NOMO-1 (cell line): ENCODE measurements around the gene ADH4.
"Not testable (repeated sequence)": the region's sequence is repeated elsewhere in the genome, so short reads cannot be mapped to it uniquely, and the experiment has no call there.

Experiments
- DNase-seq, 2 experiments: peaks; one replicate each; lab custom pipeline; 2025; ENCODE audit not compliant: unreplicated experiment in 2 of 2; lab: John Stamatoyannopoulos, UW

ADH4 gene

DNA sequence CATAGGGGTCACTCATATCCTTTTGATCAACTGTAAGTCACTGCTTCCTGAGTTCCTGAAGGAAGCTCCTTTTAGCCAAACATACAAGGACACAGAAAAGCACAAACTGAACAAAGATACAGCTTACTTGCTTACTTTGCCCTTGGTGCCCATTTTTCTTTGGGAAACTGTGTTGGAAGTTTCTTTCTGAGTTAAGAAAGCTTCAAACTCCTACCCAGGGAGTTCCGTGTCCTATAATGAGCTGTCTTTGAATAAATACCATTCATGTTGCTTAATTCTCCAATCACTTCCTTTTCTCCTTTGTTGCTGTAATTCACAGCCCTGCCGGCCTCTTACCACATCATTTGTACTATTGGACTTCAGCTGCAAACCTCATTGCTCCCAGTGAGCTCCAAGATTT is at the start of gene ADH4:
Gene ADH4 (minus strand): TSS at position 228 of the 400 bp plus-strand sequence. CDS start 75 bp downstream, at position 153.
- DNase-seq: no peak

DNA sequence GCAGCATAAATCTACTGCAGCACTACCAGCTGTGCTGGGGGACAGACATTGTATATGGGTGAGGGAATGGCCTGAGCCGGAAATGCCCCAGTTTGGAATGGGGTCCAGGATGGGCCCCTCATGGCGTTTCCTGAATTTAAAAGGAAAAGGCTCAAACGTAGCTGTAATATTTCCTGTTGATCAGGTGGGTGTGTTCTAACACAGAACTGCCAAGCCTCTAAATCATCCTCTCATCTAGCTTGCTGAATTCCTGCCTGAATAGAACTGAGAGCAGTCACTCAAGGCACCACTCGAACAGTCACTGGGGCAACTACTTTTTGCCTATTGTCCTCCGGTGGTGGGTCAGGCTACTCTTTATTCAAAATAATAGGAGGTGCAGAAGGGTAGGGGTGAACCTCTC is 46.2 kb upstream of the ADH4 start:
- no peak for DNase-seq

DNA sequence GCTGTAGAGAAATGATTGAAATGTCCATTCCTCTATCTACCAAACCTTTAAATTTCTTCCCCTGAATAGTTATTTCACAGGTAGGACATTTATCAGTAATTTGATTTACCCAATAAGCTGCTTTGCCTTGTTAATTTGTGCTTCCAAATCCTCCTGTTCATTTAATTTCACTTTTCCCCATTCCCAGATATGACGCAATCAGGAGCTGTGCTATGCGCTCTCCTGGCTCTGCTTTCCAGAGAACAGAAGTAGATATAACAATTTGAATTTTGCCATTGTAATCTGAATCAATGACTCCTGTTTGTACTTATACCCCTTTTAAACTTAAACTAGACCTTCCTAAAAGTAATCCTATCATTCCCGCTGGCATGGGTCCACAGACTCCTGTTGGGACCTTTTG is 45.8 kb upstream of the ADH4 start:
- not testable (repeated sequence) for DNase-seq

DNA sequence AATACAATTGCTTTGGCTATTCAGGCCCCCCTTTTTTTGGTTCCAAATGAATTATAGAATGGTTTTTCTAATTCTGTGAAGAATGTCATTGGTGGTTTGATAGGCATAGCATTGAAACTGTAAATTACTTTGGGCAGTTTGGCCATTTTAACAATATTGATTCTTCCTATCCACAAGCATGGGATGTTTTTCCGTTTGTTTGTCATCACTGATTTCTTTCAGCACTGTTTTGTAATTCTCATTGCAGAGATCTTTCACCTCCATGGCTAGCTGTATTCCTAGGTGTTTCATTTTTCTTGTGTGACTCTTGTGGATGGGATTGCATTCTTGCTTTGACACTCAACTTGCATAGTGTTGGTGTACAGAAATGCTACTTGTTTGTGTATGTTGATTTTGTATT is 41.9 kb upstream of the ADH4 start:
- DNase-seq: no peak

DNA sequence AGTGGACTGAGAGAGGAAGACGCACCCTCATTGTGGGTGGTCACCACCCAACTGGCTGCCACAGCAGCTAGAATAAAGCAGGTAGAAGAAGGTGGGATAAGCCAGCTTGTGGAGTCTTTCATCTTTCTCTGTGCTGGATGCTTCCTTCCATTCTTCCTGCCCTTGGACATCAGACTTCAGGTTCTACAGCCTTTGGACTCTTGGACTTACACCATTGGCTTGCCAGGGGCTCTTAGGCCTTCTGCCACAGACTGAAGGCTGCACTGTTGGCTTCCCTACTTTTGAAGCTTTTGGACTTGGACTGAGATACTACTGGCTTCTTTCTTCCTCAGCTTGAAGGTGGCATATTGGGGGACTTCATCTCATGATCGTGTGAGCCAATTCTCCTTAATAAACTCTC is 41.5 kb upstream of the ADH4 start:
- no peak for DNase-seq

DNA sequence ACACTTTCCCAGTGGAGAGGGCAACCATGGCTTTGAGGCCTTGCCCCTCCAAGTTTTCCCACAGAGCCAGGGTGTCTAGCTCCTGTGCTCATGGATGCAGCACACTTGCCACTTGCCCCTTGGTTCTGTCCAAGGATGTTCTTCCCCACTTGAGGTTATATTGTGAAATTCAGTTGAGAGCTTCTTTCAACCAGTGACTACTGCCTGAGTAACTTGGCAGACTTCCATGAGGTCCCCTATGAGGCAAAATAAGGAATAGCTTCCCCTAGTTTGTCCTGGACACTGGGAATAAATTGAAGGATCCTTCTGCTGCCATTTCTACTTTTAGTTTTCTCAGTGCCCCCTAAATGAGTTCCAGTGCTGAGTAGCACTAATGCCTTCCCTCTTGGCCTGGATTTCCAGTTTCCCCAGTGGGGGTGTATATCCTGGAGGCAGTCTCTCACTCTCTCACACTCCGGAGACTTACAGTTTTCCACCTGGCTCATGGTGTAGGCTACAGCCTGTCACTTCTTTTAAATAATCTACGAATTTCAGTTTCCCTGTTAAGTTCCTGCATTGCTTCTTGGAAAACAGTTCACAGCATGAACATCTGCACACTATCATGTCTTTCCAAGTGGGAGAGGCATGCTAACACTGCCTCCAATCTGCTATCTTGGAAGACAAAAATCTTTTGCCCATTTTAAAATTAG is 36.4 kb upstream of the ADH4 start:
- no peak for DNase-seq

DNA sequence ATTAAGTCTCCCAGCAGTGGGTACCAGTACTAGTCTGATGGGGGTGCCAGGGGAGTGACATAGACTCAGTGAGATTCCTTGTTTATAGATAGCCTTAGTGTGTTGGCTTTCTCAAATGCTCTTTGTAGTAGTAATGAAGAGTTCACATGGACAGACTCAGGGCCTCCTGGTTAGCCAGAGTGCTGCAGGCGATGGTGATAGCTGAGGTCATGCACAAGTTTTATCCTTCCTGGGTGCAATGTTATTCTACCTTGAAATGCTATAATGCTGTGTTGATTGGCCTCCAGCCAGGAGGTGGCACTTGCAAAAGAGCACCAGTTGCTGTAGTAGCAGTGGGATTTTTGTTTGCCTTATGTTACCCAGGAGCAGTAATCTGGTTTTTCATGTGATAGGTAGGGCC is 35.5 kb upstream of the ADH4 start:
- no peak for DNase-seq

DNA sequence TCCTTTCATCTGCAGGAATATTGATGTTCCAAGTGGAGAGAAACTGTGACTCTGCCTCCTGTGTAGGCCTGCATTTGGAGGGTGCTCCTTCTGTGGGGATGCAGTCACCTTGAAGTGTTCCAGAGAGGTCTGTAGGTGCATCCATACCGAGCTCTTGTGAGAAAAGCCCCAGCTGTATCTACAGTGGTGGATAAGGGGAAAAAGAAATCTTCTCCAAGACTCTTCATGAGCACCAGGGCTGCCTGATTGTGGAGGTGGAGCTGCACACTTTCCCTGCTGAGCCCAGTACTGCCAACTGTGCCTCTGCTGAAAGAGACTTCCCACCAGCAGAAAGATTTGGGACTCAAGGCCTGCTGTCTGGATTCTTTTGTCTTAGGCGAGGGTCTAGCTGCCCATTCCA is 35.1 kb upstream of the ADH4 start:
- DNase-seq: no peak

DNA sequence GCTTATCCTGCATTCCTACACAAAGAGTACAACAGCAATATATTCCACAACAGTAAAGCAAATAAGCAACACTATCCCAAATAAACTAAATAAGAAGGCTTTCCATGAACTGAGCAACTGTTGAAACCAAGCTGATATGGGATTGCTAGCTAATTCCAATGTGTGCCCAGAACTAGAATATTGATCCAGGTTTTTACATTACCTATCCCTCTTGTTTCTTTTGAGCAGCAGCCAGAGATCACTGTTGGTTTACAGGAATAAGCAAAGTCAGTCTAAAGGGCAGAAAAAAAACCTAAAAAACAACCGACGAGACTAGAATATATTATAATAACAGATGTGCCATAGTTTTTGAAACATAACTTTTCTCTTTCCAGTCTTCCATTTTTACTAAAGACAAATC is 22.4 kb upstream of the ADH4 start:
- DNase-seq: no peak

DNA sequence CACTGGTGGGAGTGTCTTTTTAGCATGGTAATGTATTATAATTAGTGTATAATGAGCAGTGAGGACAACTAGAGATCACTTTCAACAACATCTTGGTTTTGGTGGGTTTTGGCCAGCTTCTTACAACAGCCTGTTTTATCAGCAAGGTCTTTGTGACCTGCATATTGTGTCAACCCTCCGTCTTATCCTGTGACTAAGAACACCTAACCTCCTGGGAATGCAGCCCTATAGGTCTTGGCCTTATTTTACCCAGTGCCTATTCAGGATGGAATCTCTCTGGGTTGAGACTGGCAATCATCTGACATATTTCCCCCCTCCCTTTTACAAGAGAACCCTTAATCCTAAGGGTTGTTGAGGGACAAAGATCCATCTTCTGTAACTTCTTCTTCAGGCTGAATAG is 21.9 kb upstream of the ADH4 start:
- DNase-seq: no peak

DNA sequence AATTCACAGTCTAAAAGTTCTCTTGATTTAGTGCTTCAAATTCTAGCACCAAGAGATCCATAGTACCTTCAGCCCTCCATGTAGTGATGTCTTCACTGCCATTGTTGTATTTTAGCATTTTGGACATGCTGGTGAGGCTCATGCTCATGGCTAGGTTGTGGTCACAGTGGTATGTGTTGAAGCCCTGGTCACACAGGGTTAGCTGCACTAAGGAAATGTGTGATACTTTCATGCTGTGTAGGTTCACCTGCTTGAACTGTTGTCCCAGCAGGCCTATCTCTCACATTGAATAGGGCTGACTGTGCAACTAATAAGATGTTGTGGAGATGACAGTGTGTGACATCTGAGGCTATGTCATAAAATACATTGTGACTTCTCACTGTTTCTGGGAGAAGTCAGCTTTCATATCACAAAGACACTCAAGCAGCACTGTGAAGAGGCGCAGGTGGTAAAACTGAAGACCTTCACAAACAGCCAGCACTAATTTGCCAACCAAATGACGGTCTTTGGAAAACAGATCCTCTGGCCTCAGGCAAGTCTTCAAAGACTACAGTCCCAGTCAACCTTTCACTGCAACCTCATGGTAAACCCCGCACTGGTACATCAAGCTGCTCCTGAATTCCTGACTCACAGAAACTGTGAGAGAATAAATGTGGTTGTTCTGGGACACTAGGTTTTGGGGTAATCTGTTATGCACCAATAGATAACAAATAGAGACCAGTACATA is 17.4 kb upstream of the ADH4 start:
- no peak for DNase-seq

DNA sequence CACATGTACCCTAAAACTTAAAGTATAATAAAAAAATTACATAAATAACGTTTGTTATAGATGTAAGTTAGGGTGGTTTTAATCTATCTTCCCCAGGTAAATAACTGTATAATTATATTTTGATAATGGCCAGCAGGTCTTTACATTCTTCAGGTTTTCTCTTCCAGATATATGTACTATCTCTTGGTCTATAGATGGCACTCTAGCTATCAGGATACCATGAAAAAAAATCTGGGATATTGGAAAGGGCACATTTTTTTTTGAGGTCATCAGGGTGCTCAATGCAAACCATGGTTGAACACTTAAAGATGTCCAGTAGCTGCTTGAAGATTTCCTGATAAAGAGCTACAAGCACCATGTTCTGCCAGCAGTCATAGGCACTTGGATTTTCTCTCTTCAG is 15.6 kb upstream of the ADH4 start:
- no peak for DNase-seq

DNA sequence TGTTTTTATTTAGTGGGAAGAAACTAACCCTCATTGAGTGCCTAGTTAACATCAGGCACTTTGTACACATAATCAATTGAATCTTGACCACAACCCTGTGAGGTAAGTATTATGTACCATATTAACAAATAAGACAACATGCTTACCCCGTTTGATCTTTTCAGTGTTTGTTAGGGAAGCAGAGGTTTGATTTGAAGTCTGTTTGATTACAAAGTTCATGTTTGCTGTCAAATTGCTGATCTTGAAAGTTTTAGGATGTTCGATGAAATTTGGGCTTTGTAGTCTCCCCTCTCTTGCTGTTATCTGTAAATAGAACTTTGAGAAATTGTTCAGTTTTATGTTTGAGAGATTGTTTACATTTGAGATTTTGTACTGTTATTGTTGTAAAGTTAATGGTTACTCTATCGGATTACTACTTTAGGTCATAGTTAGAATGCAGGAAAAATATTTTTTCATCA is 13.4 kb upstream of the ADH4 start:
- DNase-seq: no peak

DNA sequence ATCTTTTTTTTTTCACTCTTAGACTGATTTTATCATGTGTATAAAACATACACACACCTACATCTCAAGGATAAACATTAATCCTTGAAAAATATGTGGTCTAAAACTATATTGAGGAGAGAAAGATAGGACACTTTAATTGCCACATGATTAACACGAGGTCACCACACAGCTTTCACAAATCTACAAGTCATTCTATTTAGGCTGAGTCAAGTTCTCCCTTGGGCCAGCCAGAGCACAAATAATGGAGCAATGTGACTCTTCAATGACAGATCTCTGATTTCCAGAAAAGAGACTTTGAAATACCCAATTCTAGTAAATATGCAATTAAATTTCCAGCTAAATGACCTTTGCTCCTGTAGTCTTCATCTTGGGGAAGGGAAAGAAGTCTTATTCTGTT is 12.9 kb upstream of the ADH4 start:
- DNase-seq: no peak

DNA sequence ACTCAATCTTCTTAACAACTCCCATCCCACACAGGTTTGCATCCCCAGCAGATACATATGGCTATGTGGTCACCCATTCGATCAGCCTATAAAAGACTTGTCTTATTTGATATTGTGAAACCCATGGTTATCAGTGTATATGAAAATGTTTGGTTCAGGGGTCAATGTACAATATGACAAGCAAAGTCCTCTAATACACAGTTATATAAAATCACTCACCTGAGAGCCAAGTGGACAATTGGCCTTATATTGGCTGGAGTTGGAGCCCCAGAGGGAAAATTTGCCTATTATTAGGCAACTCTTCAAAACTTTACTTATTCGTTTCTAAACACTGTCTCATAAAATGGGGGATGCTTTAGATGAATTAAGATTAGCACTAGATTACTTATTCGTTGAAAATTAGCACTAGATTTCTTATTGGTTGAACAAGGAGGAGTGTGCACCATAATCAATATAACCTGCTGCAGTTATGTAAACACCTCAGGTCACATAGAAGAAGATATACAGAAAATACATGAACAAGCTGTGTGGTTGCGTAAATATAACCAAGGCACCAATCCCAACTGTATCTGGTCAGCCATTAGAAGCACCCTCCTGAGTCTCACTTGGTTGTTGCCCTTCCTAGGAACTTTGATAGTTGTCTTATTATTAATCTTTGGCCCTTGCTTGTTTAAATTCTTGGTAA is 10.7 kb upstream of the ADH4 start:
- no peak for DNase-seq

DNA sequence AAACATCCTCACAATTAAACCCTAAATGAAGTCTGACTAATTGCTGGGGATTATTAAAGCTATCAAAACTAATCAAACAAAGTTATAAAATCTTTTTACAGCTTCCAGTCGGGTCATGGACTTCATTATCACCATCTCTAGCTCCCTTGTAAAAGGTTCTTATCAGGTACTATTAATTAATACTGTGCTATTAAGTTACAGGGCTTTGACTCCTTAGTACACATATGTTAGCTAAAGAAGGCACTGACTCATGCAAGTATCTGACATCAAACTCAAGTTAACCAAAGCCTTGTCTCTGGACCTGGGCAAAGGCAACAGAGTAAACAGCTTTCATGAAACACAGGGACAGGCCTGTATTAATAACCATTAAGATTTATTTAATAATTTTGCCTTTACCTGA is 7.9 kb upstream of the ADH4 start:
- DNase-seq: no peak

DNA sequence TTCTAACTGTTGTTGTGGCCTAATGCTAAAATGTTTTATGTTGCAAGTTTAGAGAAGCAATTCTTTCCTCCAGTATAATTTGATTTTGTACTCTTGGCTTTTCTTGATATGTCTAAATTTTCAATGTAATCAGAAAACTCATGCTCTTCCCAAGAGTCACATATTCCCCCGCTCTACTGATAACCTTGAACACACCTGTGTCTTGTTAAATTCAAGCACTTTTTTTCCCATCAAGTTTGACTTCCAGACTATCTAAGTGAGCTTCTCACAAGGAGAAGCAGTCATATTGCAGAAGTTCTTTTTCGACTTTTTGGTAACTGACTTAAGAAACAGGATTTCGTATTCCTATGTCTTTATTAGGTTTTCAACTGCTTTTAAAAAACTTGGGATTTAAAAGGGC is 7.4 kb upstream of the ADH4 start:
- DNase-seq: no peak

DNA sequence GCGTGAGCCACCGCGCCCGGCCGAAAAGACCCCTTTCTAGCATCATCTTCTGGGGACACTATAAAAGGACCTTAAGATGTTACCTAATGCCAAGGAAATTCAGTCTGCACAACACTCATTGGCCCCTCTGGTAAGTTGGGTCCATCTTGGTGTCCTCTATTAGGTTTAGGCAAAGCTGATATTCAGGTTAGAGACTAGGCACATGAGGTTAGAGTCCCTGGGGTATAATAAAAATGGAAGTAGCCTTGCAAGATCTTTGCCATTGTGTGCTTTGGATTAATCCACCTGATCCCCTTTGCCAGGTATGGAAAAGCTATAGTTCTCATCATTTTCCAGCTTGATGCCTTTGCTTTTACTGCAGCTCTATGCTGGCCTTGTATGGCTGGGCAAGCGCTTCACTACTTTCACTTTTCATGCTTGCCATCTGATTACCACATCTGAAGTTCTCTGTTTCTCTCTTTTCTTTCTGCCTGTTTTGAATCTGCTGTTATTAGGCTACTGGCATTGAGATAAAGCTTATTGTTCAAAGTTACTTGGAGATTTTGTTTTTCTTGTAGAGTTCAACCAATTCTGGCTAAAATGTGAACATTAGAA is 5.4 kb upstream of the ADH4 start:
- DNase-seq: no peak

DNA sequence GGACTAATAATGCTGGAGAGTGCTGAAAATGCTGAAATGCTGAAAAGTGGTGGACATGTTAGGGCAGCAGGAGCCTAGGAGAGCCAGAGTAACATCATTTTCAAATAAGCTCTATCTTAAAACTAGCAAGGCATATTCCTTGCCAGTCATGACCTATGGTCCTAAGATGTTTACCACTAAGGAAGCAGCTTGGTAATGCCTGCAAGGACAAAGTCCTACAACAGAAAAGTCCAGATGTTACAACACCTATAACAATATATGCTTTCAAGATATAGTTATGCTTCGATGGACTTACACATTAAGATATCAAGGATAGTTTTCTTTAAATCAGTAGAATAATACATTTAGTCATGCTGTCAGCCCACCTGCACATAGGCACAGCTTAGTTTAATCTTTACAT is 4.5 kb upstream of the ADH4 start:
- no peak for DNase-seq

DNA sequence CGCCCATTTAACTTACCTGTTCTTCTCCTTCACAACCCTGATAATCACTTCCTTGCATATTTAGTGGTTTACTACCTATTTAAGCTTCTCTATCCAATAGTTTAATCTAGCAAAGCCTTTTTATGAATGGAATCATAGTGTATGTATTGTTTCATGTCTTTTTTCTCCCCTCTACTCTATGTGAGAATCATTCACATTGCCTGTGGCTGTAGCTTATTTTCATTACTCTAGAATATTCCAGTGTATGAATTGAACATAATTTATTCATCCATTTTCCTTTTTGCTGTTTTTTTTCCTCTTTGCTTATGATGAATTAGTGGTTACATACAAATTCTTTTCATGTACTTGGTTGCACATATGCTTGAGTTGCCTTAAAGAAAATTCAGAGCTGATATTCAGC is 490 bp upstream of the ADH4 start:
- DNase-seq: no peak

DNA sequence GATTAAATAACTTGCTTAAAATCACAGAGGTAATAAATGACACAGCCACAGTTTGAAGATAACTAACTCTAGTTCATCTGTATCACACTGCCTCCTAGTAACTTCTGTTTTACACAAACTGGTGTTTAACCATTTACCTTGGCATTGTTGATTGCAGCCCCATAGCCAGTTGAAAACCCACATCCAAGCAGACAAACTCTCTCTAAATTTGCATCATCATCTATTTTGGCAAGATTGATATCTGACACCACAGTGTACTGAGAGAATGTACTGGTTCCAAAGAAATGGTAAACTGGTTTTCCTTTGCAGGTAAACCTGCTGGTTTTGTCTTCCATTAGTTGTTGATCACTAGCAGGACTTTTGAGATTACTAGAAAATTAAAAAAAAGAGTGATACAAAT is 7.8 kb downstream of the ADH4 start:
- DNase-seq: no peak
